Fibroblast of lung (primary cell): ENCODE measurements around the gene MIER2.
"Not testable (repeated sequence)": the region's sequence is repeated elsewhere in the genome, so short reads cannot be mapped to it uniquely, and the experiment has no call there.

Experiments
- CTCF ChIP-seq, 2 donors: IDR thresholded peaks in 1 of 2; conservative IDR thresholded peaks in 1 of 2; 1 replicate in 1 of 2; 2 replicates in 1 of 2; pipeline ENCODE4 v1.5.1; 2011 to 2012; ENCODE audit warnings: low read length in 2 of 2, control low read depth in 1 of 2, inconsistent platforms in 1 of 2, low read depth in 1 of 2, mild to moderate bottlenecking in 1 of 2
- EZH2 ChIP-seq: IDR thresholded peaks from 2 replicates; pipeline ENCODE4 v1.5.1; 2012; ENCODE audit warnings: low read length, control low read depth, mild to moderate bottlenecking; ENCODE audit errors: missing control alignments

DNA sequence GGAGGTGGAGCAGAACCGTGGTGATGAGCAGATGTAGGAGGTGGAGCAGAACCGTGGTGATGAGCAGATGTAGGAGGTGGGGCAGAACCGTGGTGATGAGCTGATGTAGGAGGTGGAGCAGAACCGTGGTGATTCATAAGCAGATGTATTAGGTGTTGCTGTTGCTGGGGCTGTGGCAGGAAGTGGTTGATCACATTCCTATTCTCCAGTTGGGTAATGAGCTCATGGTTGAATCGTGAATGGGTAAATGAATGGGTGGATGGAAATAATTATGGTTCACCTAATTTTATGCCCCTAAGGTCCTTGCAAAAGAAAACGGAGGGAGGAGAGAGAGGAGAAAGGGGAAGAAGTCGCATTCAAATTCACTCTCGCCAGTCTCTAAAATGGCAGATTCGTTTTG, 38.0 kb upstream of the MIER2 start:
- TF ChIP-seq CTCF (conservative IDR thresholded peaks at IDR 0.05 in 1 of 2, IDR thresholded peaks at IDR 0.05 in 1 of 2; ENCODE audit: low read depth in 1 of 2, low read length in 2 of 2); EZH2: not testable (repeated sequence)
